GM19239 (cell line): ENCODE data around the gene RPL9.
"Not testable (repeated sequence)": the region's sequence is repeated elsewhere in the genome, so short reads cannot be mapped to it uniquely, and the experiment has no call there.

Experiments used
- DNase-seq: peaks from one replicate; pipeline ENCODE4 v3.0.0; 2011; ENCODE audit warnings: low spot score; ENCODE audit not compliant: insufficient read length
- FAIRE-seq: peaks from 2 replicates; lab custom pipeline; 2011; peaks lifted over from hg19 to GRCh38; lab: Jason Lieb, UNC

Gene RPL9

GRCh38 chr4:39429476-39430334, 29.0 kb downstream of the RPL9 start:
- no peak for FAIRE-seq

GRCh38 chr4:39427520-39428114, 31.1 kb downstream of the RPL9 start:
- FAIRE-seq, result no peak
- DNase-seq, result no peak

More at GRCh38 chr4:39429476-39430334, 29.0 kb downstream of the RPL9 start:
- DNase-seq, result no peak

- DNase-seq (no peak), FAIRE-seq (no peak)
Observed at GRCh38 chr4:39426728-39427127, 32.0 kb downstream of the RPL9 start.

- not testable (repeated sequence) for FAIRE-seq, DNase-seq
Observed at GRCh38 chr4:39425297-39425696, 33.4 kb downstream of the RPL9 start.

GRCh38 chr4:39422247-39422646, 36.5 kb downstream of the RPL9 start:
- DNase-seq (no peak), FAIRE-seq (no peak)

- no peak for FAIRE-seq
Observed at GRCh38 chr4:39415678-39416283, 42.9 kb downstream of the RPL9 start.

GRCh38 chr4:39411561-39411960, 47.2 kb downstream of the RPL9 start:
- DNase-seq, FAIRE-seq: not testable (repeated sequence)

More at GRCh38 chr4:39415678-39416283, 42.9 kb downstream of the RPL9 start:
- DNase-seq, result no peak

- FAIRE-seq (no peak), DNase-seq (no peak)
Observed at GRCh38 chr4:39410415-39410814, 48.3 kb downstream of the RPL9 start.

- FAIRE-seq (no peak), DNase-seq (no peak)
Observed at GRCh38 chr4:39407584-39407885, 51.2 kb downstream of the RPL9 start.

- DNase-seq, result no peak
- FAIRE-seq, result no peak
Observed at GRCh38 chr4:39406763-39407583, 51.7 kb downstream of the RPL9 start, which contains the start of gene KLB. KLB (plus strand) TSS chr4:39406930; CDS start chr4:39406950, 20 bp downstream.
